ENCODE measurements around the gene HLA-DQB2.
"Not testable (repeated sequence)": the region's sequence is repeated elsewhere in the genome, so short reads cannot be mapped to it uniquely, and the experiment has no call there.

HLA-DQB2 gene

GRCh38 chr6:32763421-32763820, at the start of gene HLA-DQB2:
Gene HLA-DQB2, minus strand, starts transcription at chr6:32763532. Its CDS starts 62 bp downstream, at chr6:32763470.
- Mint-ChIP-seq H3K4me3 (no peak within 1 kb of the TSS), H3K36me3 (ENCODE audit: low read depth) (no peaks in the 10 kb centered on the region)
- DNase-seq, result no peak

GRCh38 chr6:32809171-32809570, 45.8 kb upstream of the HLA-DQB2 start:
- Mint-ChIP-seq H3K36me3 (ENCODE audit: low read depth) (peaks cover 2% of the 10 kb centered on the region), H3K27me3 (peaks cover 25% of the 10 kb centered on the region), H3K4me3 (no peak overlapping the region), H3K9me3 (no peaks in the 10 kb centered on the region), H3K27ac (no peak overlapping the region), H3K4me1 (peaks cover 3% of the 10 kb centered on the region)
- DNase-seq, result no peak
- ATAC-seq, result no peak

More at GRCh38 chr6:32763421-32763820, at the start of gene HLA-DQB2:
- Mint-ChIP-seq H3K9me3 (no peaks in the 10 kb centered on the region), H3K27ac (no peak within 1 kb of the TSS), H3K27me3 (peaks cover 25% of the 10 kb centered on the region), H3K4me1 (peaks cover 2% of the 10 kb centered on the region)
- no peak for ATAC-seq

GRCh38 chr6:32807020-32807580, 43.8 kb upstream of the HLA-DQB2 start:
- Mint-ChIP-seq H3K4me3 (no peak overlapping the region), H3K36me3 (ENCODE audit: low read depth) (peaks cover 2% of the 10 kb centered on the region), H3K9me3 (no peaks in the 10 kb centered on the region), H3K4me1 (no peaks in the 10 kb centered on the region), H3K27me3 (peaks cover 39% of the 10 kb centered on the region), H3K27ac (no peak overlapping the region)
- DNase-seq (no peak), ATAC-seq (no peak)

- ATAC-seq; H3K4me1 Mint-ChIP-seq; H3K4me3 Mint-ChIP-seq; H3K27ac Mint-ChIP-seq; H3K9me3 Mint-ChIP-seq; DNase-seq; H3K36me3 Mint-ChIP-seq (ENCODE audit: low read depth): not testable (repeated sequence)
- H3K27me3 Mint-ChIP-seq, result peaks cover 44% of the 10 kb centered on the region
Measured at GRCh38 chr6:32805404-32805803, 42.1 kb upstream of the HLA-DQB2 start.

- no peak for DNase-seq
- Mint-ChIP-seq H3K27me3 (peaks cover 48% of the 10 kb centered on the region), H3K4me3 (no peak overlapping the region), H3K27ac (no peak overlapping the region), H3K4me1 (no peaks in the 10 kb centered on the region), H3K36me3 (ENCODE audit: low read depth) (no peaks in the 10 kb centered on the region), H3K9me3 (peaks cover 5% of the 10 kb centered on the region)
- ATAC-seq, result no peak
Measured at GRCh38 chr6:32803416-32803815, 40.1 kb upstream of the HLA-DQB2 start.

GRCh38 chr6:32799740-32800139, 36.4 kb upstream of the HLA-DQB2 start:
- no peak for ATAC-seq
- Mint-ChIP-seq H3K36me3 (ENCODE audit: low read depth) (no peaks in the 10 kb centered on the region), H3K4me1 (peaks cover 15% of the 10 kb centered on the region), H3K9me3 (peaks cover 5% of the 10 kb centered on the region), H3K27ac (no peak overlapping the region), H3K27me3 (peaks cover 42% of the 10 kb centered on the region), H3K4me3 (no peak overlapping the region)
- no peak for DNase-seq

GRCh38 chr6:32799168-32799567, 35.8 kb upstream of the HLA-DQB2 start:
- Mint-ChIP-seq H3K36me3 (ENCODE audit: low read depth) (no peaks in the 10 kb centered on the region), H3K4me1 (peaks cover 21% of the 10 kb centered on the region), H3K27ac (no peak overlapping the region), H3K27me3 (peaks cover 41% of the 10 kb centered on the region), H3K4me3 (no peak overlapping the region), H3K9me3 (peaks cover 5% of the 10 kb centered on the region)
- no peak for ATAC-seq
- DNase-seq, result no peak

GRCh38 chr6:32796848-32797776, 33.8 kb upstream of the HLA-DQB2 start:
- H3K4me1 Mint-ChIP-seq, result peaks cover 27% of the 10 kb centered on the region
- H3K9me3 Mint-ChIP-seq, result peaks cover 5% of the 10 kb centered on the region
- peaks cover 31% of the 10 kb centered on the region for H3K27me3 Mint-ChIP-seq
- no peaks in the 10 kb centered on the region for H3K36me3 Mint-ChIP-seq (ENCODE audit: low read depth)
- ATAC-seq (peak; percentile 72), DNase-seq (peak; percentile 86)
- peak overlapping the region; percentile 50 for H3K27ac Mint-ChIP-seq
- H3K4me3 Mint-ChIP-seq, result peak overlapping the region; percentile 62

GRCh38 chr6:32794510-32794909, 31.2 kb upstream of the HLA-DQB2 start:
- no peak overlapping the region for H3K4me3 Mint-ChIP-seq
- H3K9me3 Mint-ChIP-seq, result peaks cover 5% of the 10 kb centered on the region
- no peaks in the 10 kb centered on the region for H3K36me3 Mint-ChIP-seq (ENCODE audit: low read depth)
- peaks cover 27% of the 10 kb centered on the region for H3K4me1 Mint-ChIP-seq
- H3K27me3 Mint-ChIP-seq, result peaks cover 29% of the 10 kb centered on the region
- DNase-seq, result no peak
- no peak for ATAC-seq
- no peak overlapping the region for H3K27ac Mint-ChIP-seq

GRCh38 chr6:32792901-32793435, 29.6 kb upstream of the HLA-DQB2 start:
- Mint-ChIP-seq H3K4me3 (no peak overlapping the region), H3K27ac (no peak overlapping the region), H3K9me3 (no peaks in the 10 kb centered on the region), H3K27me3 (peaks cover 34% of the 10 kb centered on the region), H3K4me1 (peaks cover 27% of the 10 kb centered on the region), H3K36me3 (ENCODE audit: low read depth) (no peaks in the 10 kb centered on the region)
- DNase-seq (no peak), ATAC-seq (no peak)

GRCh38 chr6:32790306-32790705, 27.0 kb upstream of the HLA-DQB2 start:
- no peaks in the 10 kb centered on the region for H3K36me3 Mint-ChIP-seq (ENCODE audit: low read depth)
- H3K4me3 Mint-ChIP-seq, result no peak overlapping the region
- no peaks in the 10 kb centered on the region for H3K9me3 Mint-ChIP-seq
- H3K27me3 Mint-ChIP-seq, result peaks cover 41% of the 10 kb centered on the region
- peaks cover 15% of the 10 kb centered on the region for H3K4me1 Mint-ChIP-seq
- H3K27ac Mint-ChIP-seq, result no peak overlapping the region
- DNase-seq, result no peak
- ATAC-seq, result no peak

GRCh38 chr6:32785781-32786533, 22.6 kb upstream of the HLA-DQB2 start:
- H3K36me3 Mint-ChIP-seq (ENCODE audit: low read depth), result no peaks in the 10 kb centered on the region
- ATAC-seq, result peak; percentile 68
- no peak overlapping the region for H3K27ac Mint-ChIP-seq
- H3K27me3 Mint-ChIP-seq, result peaks cover 26% of the 10 kb centered on the region
- DNase-seq, result peak; percentile 20
- H3K9me3 Mint-ChIP-seq, result no peaks in the 10 kb centered on the region
- no peak overlapping the region for H3K4me3 Mint-ChIP-seq
- H3K4me1 Mint-ChIP-seq, result no peaks in the 10 kb centered on the region

GRCh38 chr6:32782923-32783322, 19.6 kb upstream of the HLA-DQB2 start:
- not testable (repeated sequence) for H3K4me1 Mint-ChIP-seq; H3K36me3 Mint-ChIP-seq (ENCODE audit: low read depth); H3K4me3 Mint-ChIP-seq; DNase-seq; H3K27ac Mint-ChIP-seq; ATAC-seq; H3K9me3 Mint-ChIP-seq
- peaks cover 19% of the 10 kb centered on the region for H3K27me3 Mint-ChIP-seq

GRCh38 chr6:32779036-32779435, 15.7 kb upstream of the HLA-DQB2 start:
- H3K27me3 Mint-ChIP-seq, result peaks cover 5% of the 10 kb centered on the region
- H3K4me1 Mint-ChIP-seq, result no peaks in the 10 kb centered on the region
- H3K4me3 Mint-ChIP-seq, result no peak overlapping the region
- H3K36me3 Mint-ChIP-seq (ENCODE audit: low read depth), result no peaks in the 10 kb centered on the region
- ATAC-seq, result no peak
- DNase-seq, result no peak
- H3K27ac Mint-ChIP-seq, result no peak overlapping the region
- no peaks in the 10 kb centered on the region for H3K9me3 Mint-ChIP-seq
